Caco-2 (cell line): Measurements from ENCODE around the gene DCK. TPM values are rescaled to one million over a fixed set of nuclear protein-coding genes. Genes with fewer than 3 reads are reported as not detected.

ENCODE experiments used
- BruUV-seq: library from RNA; stranded (reverse); fragments of 400-500 nt; replicated peaks from 2 replicates; lab custom pipeline; 2021; lab: Mats Ljungman, UMichigan
- CTCF ChIA-PET: fragments of 300-600 bp; sonication (Branson Sonifier 250); formaldehyde crosslinking; loops from one replicate; lab custom pipeline; 2022; ENCODE audit warnings: antibody characterized with exemption; lab: Charles Lee
- POLR2A ChIA-PET: fragments of 300-600 bp; sonication (Branson Sonifier 250); formaldehyde crosslinking; loops from one replicate; lab custom pipeline; 2022; ENCODE audit warnings: antibody characterized with exemption; lab: Charles Lee
- DNase-seq, 2 experiments: peaks; one replicate each; pipeline versions ENCODE4 v3.0.0 to v3.0.0-alpha.2; 2020 to 2022
- H3K27me3 ChIP-seq: replicated peaks from 2 replicates; pipeline ENCODE4 v1.6.0; 2011; ENCODE audit warnings: low read length; ENCODE audit not compliant: control insufficient read depth, insufficient read depth
- H3K36me3 ChIP-seq: 2 replicates; pipeline ENCODE4 v1.5.1; 2011; ENCODE audit warnings: low read length; ENCODE audit not compliant: control insufficient read depth, insufficient read depth
- H3K4me1 ChIP-seq: fragments of 250-450 bp; sonication (Bioruptor Pico); 2 replicates; pipeline ENCODE4 v1.5.1; 2020; ENCODE audit warnings: mild to moderate bottlenecking
- H3K4me3 ChIP-seq: 2 replicates; pipeline ENCODE4 v1.5.1; 2011; ENCODE audit warnings: low read depth, mild to moderate bottlenecking, control low read depth, low read length
- H3K9me3 ChIP-seq: fragments of 250-450 bp; sonication (Bioruptor Pico); 2 replicates; pipeline ENCODE4 v1.5.1; 2020; ENCODE audit warnings: mild to moderate bottlenecking, moderate library complexity
- H3K27ac Mint-ChIP-seq: one replicate; pipeline ENCODE4 v1.8.0; 2022; ENCODE audit warnings: mixed read lengths; ENCODE audit not compliant: unreplicated experiment
- H3K27me3 Mint-ChIP-seq: one replicate; pipeline ENCODE4 v1.8.0; 2022; ENCODE audit warnings: mixed read lengths; ENCODE audit not compliant: insufficient read depth, unreplicated experiment
- H3K36me3 Mint-ChIP-seq: one replicate; pipeline ENCODE4 v1.8.0; 2022; ENCODE audit warnings: mild to moderate bottlenecking, mixed read lengths; ENCODE audit not compliant: insufficient read depth, unreplicated experiment
- H3K4me1 Mint-ChIP-seq: one replicate; pipeline ENCODE4 v1.8.0; 2022; ENCODE audit warnings: low read depth, mixed read lengths; ENCODE audit not compliant: unreplicated experiment
- H3K4me3 Mint-ChIP-seq: one replicate; pipeline ENCODE4 v1.8.0; 2022; ENCODE audit warnings: mild to moderate bottlenecking, moderate library complexity, mixed read lengths; ENCODE audit not compliant: unreplicated experiment
- H3K9me3 Mint-ChIP-seq: one replicate; pipeline ENCODE4 v1.8.0; 2022; ENCODE audit warnings: mixed read lengths; ENCODE audit not compliant: unreplicated experiment
- intact Hi-C: fragments of 100-400 bp; cut with micrococcal nuclease; formaldehyde crosslinking; loops from one replicate; pipeline ENCODE4 v1.10.0; 2022; ENCODE audit not compliant: unreplicated experiment
- total RNA-seq: library from RNA; stranded (reverse); gene quantifications from 2 replicates; pipeline ENCODE4 v1.2.3, GENCODE V29; 2022
- TF ChIP-seq, protein P1 (sequence below), 2 experiments: fragments of 200-600 bp in 1 of 2; IDR thresholded peaks; 1 replicate in 1 of 2; 2 replicates in 1 of 2; pipeline versions ENCODE4 v1.5.1 to v1.8.0; 2011 to 2022; ENCODE audit warnings: antibody characterized with exemption in 1 of 2, control low read depth in 1 of 2, inconsistent platforms in 1 of 2, low read depth in 1 of 2, low read length in 1 of 2, mild to moderate bottlenecking in 1 of 2, moderate library complexity in 1 of 2; ENCODE audit not compliant: insufficient read depth in 1 of 2, severe bottlenecking in 1 of 2, unreplicated experiment in 1 of 2

Gene DCK
- total RNA-seq, 1 experiment from 2014 or later = 19.6 TPM

DNA sequence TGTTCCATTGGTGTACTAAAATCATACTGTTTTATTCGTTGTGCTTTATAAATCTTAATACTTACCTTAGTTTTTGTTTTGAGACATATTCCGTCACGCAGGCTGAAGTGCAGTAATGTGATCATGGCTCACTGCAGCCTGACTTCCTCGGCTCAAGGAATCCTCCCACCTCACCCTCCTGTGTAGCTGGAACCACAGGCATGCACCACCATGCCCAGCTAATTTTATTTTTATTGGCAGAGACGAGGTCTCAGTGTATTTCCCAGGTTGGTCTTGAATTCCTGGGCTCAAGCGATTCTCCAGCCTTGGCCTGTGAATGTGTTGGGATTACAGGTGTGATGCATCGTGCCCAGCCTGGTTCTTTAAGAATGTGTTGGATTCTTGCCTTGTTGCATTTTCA lies 24.4 kb upstream of the DCK start:
- Histone ChIP-seq H3K36me3 (no peaks in the 10 kb centered on the region), H3K4me3 (no peak overlapping the region), H3K4me1 (no peaks in the 10 kb centered on the region), H3K27me3 (no peaks in the 10 kb centered on the region), H3K9me3 (no peaks in the 10 kb centered on the region)
- Mint-ChIP-seq H3K36me3 (peaks cover 18% of the 10 kb centered on the region), H3K4me3 (no peak overlapping the region), H3K4me1 (peaks cover 24% of the 10 kb centered on the region), H3K9me3 (no peaks in the 10 kb centered on the region), H3K27ac (no peak overlapping the region), H3K27me3 (no peaks in the 10 kb centered on the region)
- DNase-seq = no peak
- BruUV-seq = no TSS peak
- CTCF ChIA-PET = no interaction called here
- intact Hi-C loops = no loop called here
- POLR2A ChIA-PET = no interaction called here
- TF ChIP-seq, protein P1, sequence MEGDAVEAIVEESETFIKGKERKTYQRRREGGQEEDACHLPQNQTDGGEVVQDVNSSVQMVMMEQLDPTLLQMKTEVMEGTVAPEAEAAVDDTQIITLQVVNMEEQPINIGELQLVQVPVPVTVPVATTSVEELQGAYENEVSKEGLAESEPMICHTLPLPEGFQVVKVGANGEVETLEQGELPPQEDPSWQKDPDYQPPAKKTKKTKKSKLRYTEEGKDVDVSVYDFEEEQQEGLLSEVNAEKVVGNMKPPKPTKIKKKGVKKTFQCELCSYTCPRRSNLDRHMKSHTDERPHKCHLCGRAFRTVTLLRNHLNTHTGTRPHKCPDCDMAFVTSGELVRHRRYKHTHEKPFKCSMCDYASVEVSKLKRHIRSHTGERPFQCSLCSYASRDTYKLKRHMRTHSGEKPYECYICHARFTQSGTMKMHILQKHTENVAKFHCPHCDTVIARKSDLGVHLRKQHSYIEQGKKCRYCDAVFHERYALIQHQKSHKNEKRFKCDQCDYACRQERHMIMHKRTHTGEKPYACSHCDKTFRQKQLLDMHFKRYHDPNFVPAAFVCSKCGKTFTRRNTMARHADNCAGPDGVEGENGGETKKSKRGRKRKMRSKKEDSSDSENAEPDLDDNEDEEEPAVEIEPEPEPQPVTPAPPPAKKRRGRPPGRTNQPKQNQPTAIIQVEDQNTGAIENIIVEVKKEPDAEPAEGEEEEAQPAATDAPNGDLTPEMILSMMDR (IDR thresholded peaks at IDR 0.05; ENCODE audit: insufficient read depth in 1 of 2, low read depth in 1 of 2, low read length in 1 of 2, severe bottlenecking in 1 of 2, unreplicated experiment in 1 of 2) = no peak

DNA sequence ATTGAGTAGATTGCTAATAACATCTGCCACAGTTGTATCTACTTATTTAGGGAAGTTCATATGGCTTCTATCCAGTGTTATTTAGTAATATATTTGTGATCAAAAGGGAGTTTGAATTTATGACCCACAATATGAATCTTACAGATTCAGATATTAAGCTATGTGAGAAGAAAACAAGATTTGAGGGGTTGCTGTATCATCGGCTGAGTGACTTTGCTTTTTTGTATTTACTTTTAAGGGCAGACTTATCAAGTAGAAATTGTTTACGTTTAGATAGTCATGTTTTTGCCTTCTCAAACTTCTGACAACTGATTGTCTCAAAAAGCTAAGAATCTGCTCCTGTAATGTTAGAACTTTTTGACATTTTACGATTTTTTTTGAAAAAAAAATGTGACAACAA lies 17.2 kb upstream of the DCK start:
- POLR2A ChIA-PET = no interaction called here
- Histone ChIP-seq H3K27me3 (no peaks in the 10 kb centered on the region), H3K4me1 (no peaks in the 10 kb centered on the region), H3K9me3 (no peaks in the 10 kb centered on the region), H3K36me3 (no peaks in the 10 kb centered on the region), H3K4me3 (no peak overlapping the region)
- H3K4me1 Mint-ChIP-seq = peaks cover 7% of the 10 kb centered on the region
- no peak overlapping the region for H3K4me3 Mint-ChIP-seq
- DNase-seq = no peak
- no peaks in the 10 kb centered on the region for H3K27me3 Mint-ChIP-seq
- BruUV-seq = no TSS peak
- H3K27ac Mint-ChIP-seq = no peak overlapping the region
- TF ChIP-seq, protein P1 (IDR thresholded peaks at IDR 0.05; ENCODE audit: insufficient read depth in 1 of 2, low read depth in 1 of 2, low read length in 1 of 2, severe bottlenecking in 1 of 2, unreplicated experiment in 1 of 2) = no peak
- intact Hi-C loops = no loop called here
- peaks cover 13% of the 10 kb centered on the region for H3K36me3 Mint-ChIP-seq
- no peaks in the 10 kb centered on the region for H3K9me3 Mint-ChIP-seq
- CTCF ChIA-PET = no interaction called here

DNA sequence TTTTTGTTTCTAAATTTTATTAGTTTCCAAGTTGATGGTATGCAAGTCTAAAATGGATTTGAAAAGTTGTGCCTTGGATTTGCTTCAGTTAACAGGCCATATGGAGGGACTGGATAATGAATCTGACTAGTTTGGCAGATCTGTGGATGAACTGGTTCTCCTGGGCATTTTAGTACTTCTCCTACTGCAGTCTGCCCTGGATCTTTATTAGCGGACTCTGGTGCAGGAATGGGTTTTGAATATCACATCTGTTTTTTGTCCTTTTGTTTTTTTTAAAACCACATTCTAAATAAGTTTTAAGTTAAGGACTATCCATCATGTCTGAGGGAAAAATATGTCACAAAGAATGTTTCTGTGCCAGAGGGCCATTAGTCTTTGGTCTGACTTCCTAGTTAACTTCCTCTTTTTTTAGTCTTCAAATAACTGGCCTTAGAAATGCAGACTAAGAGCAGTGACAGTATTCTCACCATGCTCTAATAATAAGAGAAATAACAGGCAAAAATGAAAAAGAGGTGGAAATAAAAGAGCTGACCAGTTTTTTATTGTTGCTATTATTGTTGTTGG lies 13.9 kb upstream of the DCK start:
- no peak overlapping the region for H3K4me3 ChIP-seq
- no peaks in the 10 kb centered on the region for H3K27me3 ChIP-seq
- no TSS peak for BruUV-seq
- ChIA-PET CTCF (no interaction called here), POLR2A (no interaction called here)
- no peaks in the 10 kb centered on the region for H3K27me3 Mint-ChIP-seq
- H3K9me3 ChIP-seq = no peaks in the 10 kb centered on the region
- intact Hi-C loops = no loop called here
- H3K4me1 Mint-ChIP-seq = no peaks in the 10 kb centered on the region
- TF ChIP-seq, protein P1 (IDR thresholded peaks at IDR 0.05; ENCODE audit: insufficient read depth in 1 of 2, low read depth in 1 of 2, low read length in 1 of 2, severe bottlenecking in 1 of 2, unreplicated experiment in 1 of 2) = no peak
- H3K9me3 Mint-ChIP-seq = no peaks in the 10 kb centered on the region
- no peak overlapping the region for H3K4me3 Mint-ChIP-seq
- H3K36me3 ChIP-seq = no peaks in the 10 kb centered on the region
- H3K36me3 Mint-ChIP-seq = peaks cover 7% of the 10 kb centered on the region
- H3K27ac Mint-ChIP-seq = no peak overlapping the region
- no peak for DNase-seq
- no peaks in the 10 kb centered on the region for H3K4me1 ChIP-seq
